Lower leg skin (tissue), 4 donors: Measurements from ENCODE around the gene FAM47E. TPM values are rescaled to one million over a fixed set of nuclear protein-coding genes. Genes with fewer than 3 reads are reported as not detected.

Experiments used
- DNase-seq, 2 donors: peaks; one replicate each; pipeline ENCODE4 v3.0.0-alpha.2; 2019; ENCODE audit warnings: low spot score in 2 of 2
- H3K4me3 ChIP-seq: fragments of 200-600 bp; sonication (generic); 2 replicates; pipeline ENCODE4 v1.5.1; 2017; ENCODE audit warnings: mild to moderate bottlenecking, low read depth; ENCODE audit not compliant: poor library complexity, severe bottlenecking
- CTCF ChIP-seq, 3 donors: fragments of 450-650 bp; IDR thresholded peaks; one replicate each; pipeline ENCODE4 v1.5.1; 2016; ENCODE audit warnings: antibody characterized with exemption in 3 of 3, mild to moderate bottlenecking in 3 of 3, moderate library complexity in 2 of 3
- POLR2A ChIP-seq, 2 donors: fragments of 450-650 bp; IDR thresholded peaks; one replicate each; pipeline ENCODE4 v1.6.1; 2016 to 2017; ENCODE audit warnings: antibody characterized with exemption in 2 of 2, mild to moderate bottlenecking in 1 of 2, moderate library complexity in 1 of 2
- WGBS, 2 donors: methylation state at CpG; one replicate each; pipeline ENCODE4 v1.1.5; 2018; 5-methylcytosine and 5-hydroxymethylcytosine counted together
- intact Hi-C: fragments of 100-400 bp; cut with DNase I; formaldehyde crosslinking; loops from one replicate; pipeline ENCODE4 v1.15.0; 2023; ENCODE audit warnings: low total_unique reads
- total RNA-seq, 4 donors: library from RNA; depleted of rRNA; stranded (reverse); fragments of >200 nt; gene quantifications; one replicate each; pipeline ENCODE4 v1.1.0, GENCODE V29; 2016

The FAM47E gene
- total RNA-seq, 4 donors from 2014 or later, result 0.62 to 4.7 (median 1.3) TPM; not detected in 1

- TF ChIP-seq POLR2A (IDR thresholded peaks at IDR 0.05), result no peak
- TF ChIP-seq CTCF (IDR thresholded peaks at IDR 0.05), result no peak
- intact Hi-C loops, result no loop called here
- DNase-seq, result no peak
- WGBS, 2 donors, result 86 to 93% methylated on average over 4 of the region's 4 CpGs
- no peak overlapping the region for H3K4me3 ChIP-seq
Measured at GRCh38 chr4:76300012-76300411, 48.5 kb downstream of the FAM47E start.

- DNase-seq, result no peak
- TF ChIP-seq POLR2A (IDR thresholded peaks at IDR 0.05) (no peak), CTCF (IDR thresholded peaks at IDR 0.05) (no peak)
- no peak overlapping the region for H3K4me3 ChIP-seq
- 92 to 93% methylated on average over 4 of the region's 4 CpGs for WGBS, 2 donors
- intact Hi-C loops, result no loop called here
Measured at GRCh38 chr4:76301068-76301774, 49.7 kb downstream of the FAM47E start.

GRCh38 chr4:76301775-76302162 lies 50.2 kb downstream of the FAM47E start:
- H3K4me3 ChIP-seq, result no peak overlapping the region
- no peak for TF ChIP-seq CTCF (IDR thresholded peaks at IDR 0.05)
- no peak for TF ChIP-seq POLR2A (IDR thresholded peaks at IDR 0.05)
- WGBS, 2 donors, result 87 to 88% methylated on average over 1 of the region's 1 CpG
- intact Hi-C loops, result no loop called here
- no peak for DNase-seq

- 80 to 82% methylated on average over 3 of the region's 3 CpGs for WGBS, 2 donors
- no peak overlapping the region for H3K4me3 ChIP-seq
- intact Hi-C loops, result no loop called here
- DNase-seq, result no peak
- TF ChIP-seq CTCF (IDR thresholded peaks at IDR 0.05), result no peak
- TF ChIP-seq POLR2A (IDR thresholded peaks at IDR 0.05), result no peak
Measured at GRCh38 chr4:76302826-76303438, 51.4 kb downstream of the FAM47E start.

GRCh38 chr4:76305033-76305687 lies 53.6 kb downstream of the FAM47E start:
- WGBS, 2 donors, result 85 to 90% methylated on average over 7 of the region's 7 CpGs
- intact Hi-C loops, result no loop called here

More at GRCh38 chr4:76305033-76305687, 53.6 kb downstream of the FAM47E start:
- TF ChIP-seq POLR2A (IDR thresholded peaks at IDR 0.05) (no peak), CTCF (IDR thresholded peaks at IDR 0.05) (no peak)
- DNase-seq, result no peak
- H3K4me3 ChIP-seq, result no peak overlapping the region
